ENCODE results near the gene CLIC5. TPM values are rescaled to one million over a fixed set of nuclear protein-coding genes. Genes with fewer than 3 reads are reported as not detected.

Gene CLIC5
- total and polyA plus RNA-seq, 2 of the 8 experiments (the other 6 are each of a cell fraction or from before 2014, with no cell fraction given), result 0.12 to 0.15 TPM

DNA sequence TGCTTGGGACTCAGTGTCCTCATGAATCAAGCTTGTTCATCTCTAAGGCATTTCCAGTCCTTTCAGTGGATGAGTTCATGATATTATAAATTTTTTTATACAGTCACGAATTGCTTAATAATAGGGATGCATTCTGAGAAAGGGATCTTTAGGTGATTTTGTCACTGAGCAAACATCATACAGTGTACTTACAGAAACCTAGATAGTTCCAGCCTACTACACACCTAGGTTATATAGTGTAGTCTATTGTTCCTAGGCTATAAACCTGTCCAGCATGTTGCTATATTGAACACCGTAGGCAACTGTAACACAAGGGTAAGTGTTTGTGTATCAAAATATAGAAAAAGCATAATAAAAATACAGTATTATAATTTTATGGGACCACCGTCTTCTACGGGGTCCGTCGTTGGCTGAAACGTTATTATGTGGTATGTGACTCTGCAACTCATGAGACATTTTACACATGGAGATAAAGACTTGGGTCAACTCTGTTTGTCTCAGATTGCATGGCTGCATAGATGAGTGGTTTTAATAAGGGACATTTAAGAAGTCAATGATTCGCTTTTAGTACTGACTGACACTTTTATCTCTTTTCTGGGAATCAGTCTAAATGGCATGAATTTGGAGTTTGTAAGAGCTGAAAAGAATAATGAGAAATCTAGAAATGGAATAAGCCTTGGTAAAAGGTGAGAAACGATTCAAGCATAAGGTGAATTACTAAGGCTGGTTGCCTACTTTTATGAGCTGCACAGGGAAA lies 33.2 kb downstream of the CLIC5 start:
- Histone ChIP-seq H3K79me1 (ENCODE audit: low read depth, low read length) (no peaks in the 10 kb centered on the region), H3K4me3 (ENCODE audit: extremely low read depth in 1 of 4, insufficient read depth in 2 of 4, low read depth in 3 of 4, low read length in 4 of 4) (no peak overlapping the region), H3K56ac (replicated peaks; ENCODE audit: insufficient read length, low read depth, low read length) (no peak overlapping the region), H4K91ac (replicated peaks; ENCODE audit: insufficient read length, low read length) (no peak overlapping the region), H2AK5ac (ENCODE audit: low read depth, low read length) (no peak overlapping the region), H3K79me2 (ENCODE audit: control insufficient read depth in 1 of 2, insufficient read depth in 2 of 2, low read length in 2 of 2) (no peaks in the 10 kb centered on the region), H2BK20ac (ENCODE audit: low read length) (no peak overlapping the region), H2BK15ac (ENCODE audit: low read length) (no peak overlapping the region), H4K20me1 (replicated peaks in 1 of 2; ENCODE audit: control insufficient read depth in 1 of 2, insufficient read depth in 2 of 2, low read length in 2 of 2) (no peaks in the 10 kb centered on the region), H3K23me2 (ENCODE audit: low read depth, low read length) (no peaks in the 10 kb centered on the region), H2BK5ac (ENCODE audit: low read depth, low read length) (no peak overlapping the region), H3K9ac (replicated peaks in 1 of 4; ENCODE audit: extremely low read depth in 1 of 4, low read depth in 3 of 4, low read length in 3 of 4) (no peak overlapping the region), H2BK12ac (ENCODE audit: low read depth, low read length) (no peak overlapping the region), H3K4me1 (replicated peaks in 1 of 4; ENCODE audit: control insufficient read depth in 3 of 4, insufficient read depth in 4 of 4, low read length in 3 of 4) (no peaks in the 10 kb centered on the region), H3K27me3 (replicated peaks in 1 of 4; ENCODE audit: control insufficient read depth in 3 of 4, extremely low read depth in 1 of 4, insufficient read depth in 3 of 4, low read length in 3 of 4) (no peaks in the 10 kb centered on the region), H3K4me2 (ENCODE audit: insufficient read depth in 1 of 2, low read depth in 2 of 2, low read length in 2 of 2) (no peak overlapping the region), H3K18ac (ENCODE audit: extremely low read depth, low read length) (no peak overlapping the region), H2AFZ (ENCODE audit: low read length) (no peak overlapping the region), H4K5ac (ENCODE audit: insufficient read length, low read depth, low read length) (no peak overlapping the region), H3K9me3 (ENCODE audit: insufficient read depth in 2 of 2, low read depth in 1 of 2, low read length in 1 of 2) (no peaks in the 10 kb centered on the region), H3K23ac (ENCODE audit: insufficient read length) (no peak overlapping the region), H3K14ac (ENCODE audit: insufficient read length) (no peak overlapping the region), H2BK120ac (replicated peaks; ENCODE audit: low read depth, low read length) (no peak overlapping the region), H4K8ac (ENCODE audit: extremely low read depth, insufficient read depth, low read length) (no peak overlapping the region), H3K36me3 (ENCODE audit: control insufficient read depth in 2 of 4, insufficient read depth in 4 of 4, low read length in 3 of 4) (no peaks in the 10 kb centered on the region), H3K4ac (replicated peaks; ENCODE audit: insufficient read length, low read depth, low read length) (no peak overlapping the region), H3K27ac (ENCODE audit: low read depth, low read length) (no peak overlapping the region)
- DNase-seq (ENCODE audit: low read depth in 1 of 2, low spot score in 2 of 2) (no peak), FAIRE-seq (no peak)
- POLR2A ChIA-PET (ENCODE audit: partially characterized antibody), result no interaction called here
- 86% methylated on average over 9 of the region's 9 CpGs; no CpG with 5 or more reads in 1 of the 2 experiments for WGBS, 2 experiments (ENCODE audit: extremely low coverage in 1 of 2, insufficient coverage in 1 of 2, insufficient read length in 1 of 2, insufficient replicate concordance in 2 of 2, low coverage in 1 of 2, low lambda C conversion rate in 2 of 2, missing lambda C conversion rate in 1 of 2)
- TF ChIP-seq CREB1 (IDR thresholded peaks at IDR 0.05), result no peak
- no peak for TF ChIP-seq RFX5 (IDR thresholded peaks at IDR 0.05; ENCODE audit: borderline replicate concordance, low read depth, low read length)
- no peak for TF ChIP-seq RXRA (IDR thresholded peaks at IDR 0.05; ENCODE audit: insufficient read depth, low read depth, low read length)
- no peak for TF ChIP-seq CBX8 (IDR thresholded peaks at IDR 0.05; ENCODE audit: borderline replicate concordance, low read depth, low read length)
- TF ChIP-seq SRF (IDR thresholded peaks at IDR 0.05; ENCODE audit: low read depth, low read length), result no peak
- no peak for TF ChIP-seq BACH1 (IDR thresholded peaks at IDR 0.05; ENCODE audit: low read length)
- no peak for TF ChIP-seq EP300 (IDR thresholded peaks at IDR 0.05; ENCODE audit: borderline replicate concordance in 1 of 2, low read depth in 2 of 2, low read length in 2 of 2)
- CTCF ChIA-PET (ENCODE audit: partially characterized antibody), result interaction anchor here (1.0 kb wide), 1 partner anchor 9 kb away, joined by 3 read pairs; no protein-coding TSS in a partner anchor

Measured in H1 (cell line).